ENCODE results near the gene C10orf67. TPM values are rescaled to one million over a fixed set of nuclear protein-coding genes. Genes with fewer than 3 reads are reported as not detected.
A peak's percentile ranks its signal among the peaks of the same experiment; 100 is the strongest.
"Not testable (repeated sequence)": the region's sequence is repeated elsewhere in the genome, so short reads cannot be mapped to it uniquely, and the experiment has no call there.

Gene C10orf67
- total RNA-seq (2014; rRNA removed; shearing (Covaris generic)) (not detected in 2 replicates), total RNA-seq (2022) (not detected in 2 replicates), Bru-seq, nascent RNA (percentile 2 among the genes with signal in this experiment), BruChase-seq, experiment 1, labeled RNA remaining after a 6-hour chase (percentile 2 among the genes with signal in this experiment), BruChase-seq, experiment 2, labeled RNA remaining after a 2-hour chase (not detected)
- long read RNA-seq: 0 reads

- ChIA-PET CTCF (ENCODE audit: unreplicated experiment) (no interaction called here), POLR2A (no interaction called here)
- TF ChIP-seq EZH2phosphoT487 (IDR thresholded peaks at IDR 0.05; ENCODE audit: borderline replicate concordance, low read depth, low read length): no peak
- TF ChIP-seq, protein P1, sequence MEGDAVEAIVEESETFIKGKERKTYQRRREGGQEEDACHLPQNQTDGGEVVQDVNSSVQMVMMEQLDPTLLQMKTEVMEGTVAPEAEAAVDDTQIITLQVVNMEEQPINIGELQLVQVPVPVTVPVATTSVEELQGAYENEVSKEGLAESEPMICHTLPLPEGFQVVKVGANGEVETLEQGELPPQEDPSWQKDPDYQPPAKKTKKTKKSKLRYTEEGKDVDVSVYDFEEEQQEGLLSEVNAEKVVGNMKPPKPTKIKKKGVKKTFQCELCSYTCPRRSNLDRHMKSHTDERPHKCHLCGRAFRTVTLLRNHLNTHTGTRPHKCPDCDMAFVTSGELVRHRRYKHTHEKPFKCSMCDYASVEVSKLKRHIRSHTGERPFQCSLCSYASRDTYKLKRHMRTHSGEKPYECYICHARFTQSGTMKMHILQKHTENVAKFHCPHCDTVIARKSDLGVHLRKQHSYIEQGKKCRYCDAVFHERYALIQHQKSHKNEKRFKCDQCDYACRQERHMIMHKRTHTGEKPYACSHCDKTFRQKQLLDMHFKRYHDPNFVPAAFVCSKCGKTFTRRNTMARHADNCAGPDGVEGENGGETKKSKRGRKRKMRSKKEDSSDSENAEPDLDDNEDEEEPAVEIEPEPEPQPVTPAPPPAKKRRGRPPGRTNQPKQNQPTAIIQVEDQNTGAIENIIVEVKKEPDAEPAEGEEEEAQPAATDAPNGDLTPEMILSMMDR (conservative IDR thresholded peaks at IDR 0.05; ENCODE audit: low read length): no peak
- no peak within 1 kb of the TSS for H2AFZ ChIP-seq (ENCODE audit: low read length)
- intact Hi-C loops (cut with micrococcal nuclease; ENCODE audit: unreplicated experiment): no loop called here
- no peaks in the 10 kb centered on the region for H4K20me1 ChIP-seq (ENCODE audit: insufficient read depth, low read length)
- no peaks in the 10 kb centered on the region for H3K36me3 ChIP-seq (ENCODE audit: insufficient read depth, low read length)
- no peak within 1 kb of the TSS for H3K4me3 ChIP-seq (ENCODE audit: low read depth, low read length, poor library complexity, severe bottlenecking)
- BruUV-seq (replicated peaks): no TSS peak
- no peaks in the 10 kb centered on the region for H3K9me3 ChIP-seq (ENCODE audit: low read length)
- no peak within 1 kb of the TSS for H3K27ac ChIP-seq (ENCODE audit: low read depth, low read length, poor library complexity, severe bottlenecking)
- no peak within 1 kb of the TSS for H3K4me2 ChIP-seq (ENCODE audit: low read length)
- no peaks in the 10 kb centered on the region for H3K79me2 ChIP-seq (ENCODE audit: insufficient read depth, low read depth, low read length)
- DNase-seq (ENCODE audit: low spot score): no peak
- H3K9me2 ChIP-seq (ENCODE audit: insufficient read depth, low read length): no peaks in the 10 kb centered on the region
- H3K4me1 ChIP-seq (ENCODE audit: insufficient read depth, low read length, poor library complexity, severe bottlenecking): no peaks in the 10 kb centered on the region
Measured at GRCh38 chr10:23344241-23344841, at the start of gene C10orf67. C10orf67 (minus strand) TSS chr10:23344797; CDS start chr10:23344774, 23 bp downstream.

GRCh38 chr10:23391821-23392220 is 47.2 kb upstream of the C10orf67 start:
- intact Hi-C loops (cut with micrococcal nuclease; ENCODE audit: unreplicated experiment): no loop called here
- no peaks in the 10 kb centered on the region for H3K36me3 ChIP-seq (ENCODE audit: insufficient read depth, low read length)
- no peaks in the 10 kb centered on the region for H3K9me2 ChIP-seq (ENCODE audit: insufficient read depth, low read length)
- no peaks in the 10 kb centered on the region for H3K4me1 ChIP-seq (ENCODE audit: insufficient read depth, low read length, poor library complexity, severe bottlenecking)
- H3K9me3 ChIP-seq (ENCODE audit: low read length): no peaks in the 10 kb centered on the region
- TF ChIP-seq, protein P1 (conservative IDR thresholded peaks at IDR 0.05; ENCODE audit: low read length): no peak
- no peak for TF ChIP-seq EZH2phosphoT487 (IDR thresholded peaks at IDR 0.05; ENCODE audit: borderline replicate concordance, low read depth, low read length)
- no peaks in the 10 kb centered on the region for H3K79me2 ChIP-seq (ENCODE audit: insufficient read depth, low read depth, low read length)
- no TSS peak for BruUV-seq (replicated peaks)
- H2AFZ ChIP-seq (ENCODE audit: low read length): no peak overlapping the region
- no peak overlapping the region for H3K4me2 ChIP-seq (ENCODE audit: low read length)
- CTCF ChIA-PET (ENCODE audit: unreplicated experiment): no interaction called here
- H4K20me1 ChIP-seq (ENCODE audit: insufficient read depth, low read length): no peaks in the 10 kb centered on the region
- POLR2A ChIA-PET: interaction anchor here (2.0 to 2.4 kb wide), 2 partner anchors 10 to 24 kb away, joined by 6 to 9 read pairs; no protein-coding TSS in a partner anchor
- H3K4me3 ChIP-seq (ENCODE audit: low read depth, low read length, poor library complexity, severe bottlenecking): no peak overlapping the region
- DNase-seq (ENCODE audit: low spot score): no peak
- H3K27ac ChIP-seq (ENCODE audit: low read depth, low read length, poor library complexity, severe bottlenecking): no peak overlapping the region

DNA sequence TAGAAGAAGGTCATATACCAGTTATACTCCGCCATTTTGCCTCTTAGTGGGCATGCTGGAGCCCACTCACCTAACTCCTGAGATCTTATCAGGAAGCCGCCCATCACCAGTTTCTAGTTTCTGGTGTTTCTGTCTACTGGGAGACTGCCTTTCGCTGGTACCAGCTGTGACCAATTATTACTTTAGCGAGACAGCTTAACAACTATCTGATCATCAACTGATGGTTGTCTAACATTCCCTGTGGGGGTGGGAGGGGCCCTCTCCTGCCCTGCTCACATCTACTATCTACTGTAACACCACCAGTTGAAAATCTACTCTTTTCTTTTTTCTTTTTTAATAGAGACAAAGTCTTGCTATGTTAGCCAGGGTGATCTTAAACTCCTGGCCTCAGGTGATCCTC is 46.2 kb upstream of the C10orf67 start:
- no peak for DNase-seq (ENCODE audit: low spot score)
- no peaks in the 10 kb centered on the region for H3K4me1 ChIP-seq (ENCODE audit: insufficient read depth, low read length, poor library complexity, severe bottlenecking)
- H3K4me2 ChIP-seq (ENCODE audit: low read length): no peak overlapping the region
- intact Hi-C loops (cut with micrococcal nuclease; ENCODE audit: unreplicated experiment): no loop called here
- H3K27ac ChIP-seq (ENCODE audit: low read depth, low read length, poor library complexity, severe bottlenecking): no peak overlapping the region
- ChIA-PET CTCF (ENCODE audit: unreplicated experiment) (no interaction called here), POLR2A (interaction anchor here (0.6 to 2.4 kb wide), 3 partner anchors 9 to 65 kb away, joined by 3 to 9 read pairs (median 3); no protein-coding TSS in a partner anchor)
- no peaks in the 10 kb centered on the region for H4K20me1 ChIP-seq (ENCODE audit: insufficient read depth, low read length)
- H3K36me3 ChIP-seq (ENCODE audit: insufficient read depth, low read length): no peaks in the 10 kb centered on the region
- no peaks in the 10 kb centered on the region for H3K9me3 ChIP-seq (ENCODE audit: low read length)
- H3K4me3 ChIP-seq (ENCODE audit: low read depth, low read length, poor library complexity, severe bottlenecking): no peak overlapping the region
- no peaks in the 10 kb centered on the region for H3K9me2 ChIP-seq (ENCODE audit: insufficient read depth, low read length)
- no TSS peak for BruUV-seq (replicated peaks)
- H2AFZ ChIP-seq (ENCODE audit: low read length): no peak overlapping the region
- TF ChIP-seq, protein P1 (conservative IDR thresholded peaks at IDR 0.05; ENCODE audit: low read length): no peak
- no peak for TF ChIP-seq EZH2phosphoT487 (IDR thresholded peaks at IDR 0.05; ENCODE audit: borderline replicate concordance, low read depth, low read length)
- H3K79me2 ChIP-seq (ENCODE audit: insufficient read depth, low read depth, low read length): no peaks in the 10 kb centered on the region

- POLR2A ChIA-PET; DNase-seq (ENCODE audit: low spot score); BruUV-seq (replicated peaks): not testable (repeated sequence)
Measured at GRCh38 chr10:23390408-23390807, 45.8 kb upstream of the C10orf67 start.

More at GRCh38 chr10:23390408-23390807, 45.8 kb upstream of the C10orf67 start:
- H3K27ac ChIP-seq (ENCODE audit: low read depth, low read length, poor library complexity, severe bottlenecking); H4K20me1 ChIP-seq (ENCODE audit: insufficient read depth, low read length); H3K9me2 ChIP-seq (ENCODE audit: insufficient read depth, low read length); H3K4me2 ChIP-seq (ENCODE audit: low read length); H3K4me1 ChIP-seq (ENCODE audit: insufficient read depth, low read length, poor library complexity, severe bottlenecking); H3K36me3 ChIP-seq (ENCODE audit: insufficient read depth, low read length); H3K9me3 ChIP-seq (ENCODE audit: low read length); CTCF ChIA-PET (ENCODE audit: unreplicated experiment); intact Hi-C loops (cut with micrococcal nuclease; ENCODE audit: unreplicated experiment); H3K79me2 ChIP-seq (ENCODE audit: insufficient read depth, low read depth, low read length); H2AFZ ChIP-seq (ENCODE audit: low read length); H3K4me3 ChIP-seq (ENCODE audit: low read depth, low read length, poor library complexity, severe bottlenecking): not testable (repeated sequence)

Data from OCI-LY7 (cell line).